Measurements from ENCODE around the gene GABRB3.

GABRB3 gene

GRCh38 chr15:26773067-26773877 is 406 bp upstream of the GABRB3 start:
- Histone ChIP-seq H3K9me3 (ENCODE audit: control insufficient read depth, low read length) (no peaks in the 10 kb centered on the region), H3K27ac (ENCODE audit: insufficient read depth, low read length, poor library complexity, severe bottlenecking) (no peak overlapping the region), H3K27me3 (replicated peaks; ENCODE audit: control insufficient read depth, insufficient read depth, low read length, poor library complexity, severe bottlenecking) (no peaks in the 10 kb centered on the region), H3K4me1 (ENCODE audit: control insufficient read depth, insufficient read depth, low read length, poor library complexity, severe bottlenecking) (no peaks in the 10 kb centered on the region), H3K4me3 (ENCODE audit: insufficient read depth, low read depth, low read length, poor library complexity, severe bottlenecking) (no peak overlapping the region), H3K36me3 (ENCODE audit: control insufficient read depth, insufficient read depth, low read length) (no peaks in the 10 kb centered on the region)
- no peak for DNase-seq

DNA sequence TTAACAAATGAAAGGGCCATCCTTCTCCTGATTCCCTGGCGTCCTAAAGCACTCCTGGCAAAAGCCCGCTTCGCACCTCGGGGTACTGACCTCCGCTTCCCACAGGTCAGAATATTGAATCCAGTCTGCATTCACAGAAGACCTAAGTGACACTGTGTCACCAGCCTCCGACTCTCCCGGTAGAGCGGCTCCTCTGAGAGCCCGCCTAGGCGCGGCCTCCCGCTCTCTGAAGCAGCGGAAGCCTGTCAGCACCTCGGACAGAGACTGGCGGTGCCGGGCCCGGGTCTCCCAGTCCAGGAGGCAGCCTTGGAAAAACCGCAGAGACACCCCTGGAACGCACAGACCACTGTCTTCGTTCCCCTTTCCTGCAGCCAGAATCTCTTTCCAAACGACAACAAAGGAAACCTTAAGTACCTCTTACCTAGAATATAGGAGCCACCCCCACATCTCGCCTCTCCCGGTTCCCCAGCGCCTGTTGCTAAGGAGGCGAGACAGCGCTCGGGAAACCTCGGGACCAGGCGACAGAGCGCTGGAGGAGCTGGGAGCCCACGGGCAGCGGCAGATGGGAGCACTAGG is 1.2 kb downstream of the GABRB3 start:
- Histone ChIP-seq H3K27ac (ENCODE audit: insufficient read depth, low read length, poor library complexity, severe bottlenecking) (no peak overlapping the region), H3K4me1 (ENCODE audit: control insufficient read depth, insufficient read depth, low read length, poor library complexity, severe bottlenecking) (no peaks in the 10 kb centered on the region), H3K4me3 (ENCODE audit: insufficient read depth, low read depth, low read length, poor library complexity, severe bottlenecking) (no peak overlapping the region), H3K36me3 (ENCODE audit: control insufficient read depth, insufficient read depth, low read length) (no peaks in the 10 kb centered on the region), H3K27me3 (replicated peaks; ENCODE audit: control insufficient read depth, insufficient read depth, low read length, poor library complexity, severe bottlenecking) (no peaks in the 10 kb centered on the region), H3K9me3 (ENCODE audit: control insufficient read depth, low read length) (no peaks in the 10 kb centered on the region)
- no peak for DNase-seq

GRCh38 chr15:26771168-26771567 is 1.7 kb downstream of the GABRB3 start:
- Histone ChIP-seq H3K27me3 (replicated peaks; ENCODE audit: control insufficient read depth, insufficient read depth, low read length, poor library complexity, severe bottlenecking) (no peaks in the 10 kb centered on the region), H3K27ac (ENCODE audit: insufficient read depth, low read length, poor library complexity, severe bottlenecking) (no peak overlapping the region), H3K36me3 (ENCODE audit: control insufficient read depth, insufficient read depth, low read length) (no peaks in the 10 kb centered on the region), H3K4me1 (ENCODE audit: control insufficient read depth, insufficient read depth, low read length, poor library complexity, severe bottlenecking) (no peaks in the 10 kb centered on the region), H3K9me3 (ENCODE audit: control insufficient read depth, low read length) (no peaks in the 10 kb centered on the region), H3K4me3 (ENCODE audit: insufficient read depth, low read depth, low read length, poor library complexity, severe bottlenecking) (no peak overlapping the region)
- DNase-seq: no peak

DNA sequence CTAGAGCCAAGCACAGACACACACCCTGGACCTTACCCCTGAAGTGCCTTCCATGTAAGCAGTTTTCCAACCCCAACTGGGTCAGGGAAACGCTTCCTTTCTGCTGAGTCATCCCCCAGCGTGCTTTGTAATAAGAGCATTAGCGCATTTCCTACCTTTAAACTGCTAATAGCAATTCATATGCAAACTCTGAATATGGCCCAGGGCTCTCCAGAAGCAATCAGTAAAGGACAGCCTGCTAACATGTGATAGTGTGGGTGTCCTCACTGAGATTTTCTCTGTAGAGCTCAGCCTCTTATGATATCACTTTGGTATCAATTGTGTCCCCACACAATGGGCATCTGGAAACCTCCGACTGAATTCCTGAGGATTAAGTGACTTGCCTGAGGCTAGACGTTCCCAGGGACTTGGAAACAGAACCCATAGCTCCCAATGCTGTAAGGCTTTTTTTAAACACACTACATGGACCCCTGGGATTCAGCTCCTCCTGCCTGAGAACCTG is 5.6 kb downstream of the GABRB3 start:
- no peaks in the 10 kb centered on the region for H3K9me3 ChIP-seq (ENCODE audit: control insufficient read depth, low read length)
- H3K4me3 ChIP-seq (ENCODE audit: insufficient read depth, low read depth, low read length, poor library complexity, severe bottlenecking): no peak overlapping the region
- no peaks in the 10 kb centered on the region for H3K36me3 ChIP-seq (ENCODE audit: control insufficient read depth, insufficient read depth, low read length)
- H3K27me3 ChIP-seq (replicated peaks; ENCODE audit: control insufficient read depth, insufficient read depth, low read length, poor library complexity, severe bottlenecking): no peaks in the 10 kb centered on the region
- no peaks in the 10 kb centered on the region for H3K4me1 ChIP-seq (ENCODE audit: control insufficient read depth, insufficient read depth, low read length, poor library complexity, severe bottlenecking)
- no peak overlapping the region for H3K27ac ChIP-seq (ENCODE audit: insufficient read depth, low read length, poor library complexity, severe bottlenecking)
- DNase-seq: no peak

GRCh38 chr15:26766262-26766661 is 6.6 kb downstream of the GABRB3 start:
- Histone ChIP-seq H3K4me1 (ENCODE audit: control insufficient read depth, insufficient read depth, low read length, poor library complexity, severe bottlenecking) (no peaks in the 10 kb centered on the region), H3K27me3 (replicated peaks; ENCODE audit: control insufficient read depth, insufficient read depth, low read length, poor library complexity, severe bottlenecking) (no peaks in the 10 kb centered on the region), H3K27ac (ENCODE audit: insufficient read depth, low read length, poor library complexity, severe bottlenecking) (no peak overlapping the region), H3K9me3 (ENCODE audit: control insufficient read depth, low read length) (no peaks in the 10 kb centered on the region), H3K36me3 (ENCODE audit: control insufficient read depth, insufficient read depth, low read length) (no peaks in the 10 kb centered on the region), H3K4me3 (ENCODE audit: insufficient read depth, low read depth, low read length, poor library complexity, severe bottlenecking) (no peak overlapping the region)
- no peak for DNase-seq

GRCh38 chr15:26759986-26760385 is 12.9 kb downstream of the GABRB3 start:
- H3K36me3 ChIP-seq (ENCODE audit: control insufficient read depth, insufficient read depth, low read length): no peaks in the 10 kb centered on the region

GRCh38 chr15:26758079-26758478 is 14.8 kb downstream of the GABRB3 start:
- DNase-seq: no peak
- Histone ChIP-seq H3K9me3 (ENCODE audit: control insufficient read depth, low read length) (no peaks in the 10 kb centered on the region), H3K27ac (ENCODE audit: insufficient read depth, low read length, poor library complexity, severe bottlenecking) (no peak overlapping the region), H3K4me3 (ENCODE audit: insufficient read depth, low read depth, low read length, poor library complexity, severe bottlenecking) (no peak overlapping the region), H3K36me3 (ENCODE audit: control insufficient read depth, insufficient read depth, low read length) (no peaks in the 10 kb centered on the region), H3K4me1 (ENCODE audit: control insufficient read depth, insufficient read depth, low read length, poor library complexity, severe bottlenecking) (no peaks in the 10 kb centered on the region), H3K27me3 (replicated peaks; ENCODE audit: control insufficient read depth, insufficient read depth, low read length, poor library complexity, severe bottlenecking) (no peaks in the 10 kb centered on the region)

More at GRCh38 chr15:26759986-26760385, 12.9 kb downstream of the GABRB3 start:
- Histone ChIP-seq H3K4me1 (ENCODE audit: control insufficient read depth, insufficient read depth, low read length, poor library complexity, severe bottlenecking) (no peaks in the 10 kb centered on the region), H3K9me3 (ENCODE audit: control insufficient read depth, low read length) (no peaks in the 10 kb centered on the region), H3K27me3 (replicated peaks; ENCODE audit: control insufficient read depth, insufficient read depth, low read length, poor library complexity, severe bottlenecking) (no peaks in the 10 kb centered on the region), H3K27ac (ENCODE audit: insufficient read depth, low read length, poor library complexity, severe bottlenecking) (no peak overlapping the region), H3K4me3 (ENCODE audit: insufficient read depth, low read depth, low read length, poor library complexity, severe bottlenecking) (no peak overlapping the region)
- no peak for DNase-seq

DNA sequence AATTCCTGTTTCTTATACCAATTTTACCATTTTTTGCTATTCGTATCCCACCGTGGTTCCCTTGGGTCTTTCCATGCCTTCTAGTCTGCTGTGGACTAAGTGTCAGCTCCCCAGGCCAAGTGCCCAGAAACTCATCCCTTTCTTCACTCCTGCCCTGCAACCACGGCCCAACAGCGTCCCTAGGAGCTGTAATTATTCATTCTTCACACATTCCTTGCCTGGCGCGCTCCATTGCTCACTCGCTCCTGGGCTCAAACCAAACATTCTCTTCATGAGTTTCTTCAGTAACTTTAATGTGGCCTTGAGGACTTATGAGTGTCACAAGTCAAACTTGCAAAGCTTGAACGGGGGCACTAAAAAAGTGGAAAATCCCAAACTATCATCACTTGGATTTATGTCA is 15.7 kb downstream of the GABRB3 start:
- no peak for DNase-seq
- no peak overlapping the region for H3K4me3 ChIP-seq (ENCODE audit: insufficient read depth, low read depth, low read length, poor library complexity, severe bottlenecking)
- H3K4me1 ChIP-seq (ENCODE audit: control insufficient read depth, insufficient read depth, low read length, poor library complexity, severe bottlenecking): no peaks in the 10 kb centered on the region
- no peaks in the 10 kb centered on the region for H3K36me3 ChIP-seq (ENCODE audit: control insufficient read depth, insufficient read depth, low read length)
- H3K9me3 ChIP-seq (ENCODE audit: control insufficient read depth, low read length): no peaks in the 10 kb centered on the region
- H3K27ac ChIP-seq (ENCODE audit: insufficient read depth, low read length, poor library complexity, severe bottlenecking): no peak overlapping the region
- H3K27me3 ChIP-seq (replicated peaks; ENCODE audit: control insufficient read depth, insufficient read depth, low read length, poor library complexity, severe bottlenecking): no peaks in the 10 kb centered on the region

- Histone ChIP-seq H3K27ac (ENCODE audit: insufficient read depth, low read length, poor library complexity, severe bottlenecking) (no peak overlapping the region), H3K4me1 (ENCODE audit: control insufficient read depth, insufficient read depth, low read length, poor library complexity, severe bottlenecking) (no peaks in the 10 kb centered on the region), H3K36me3 (ENCODE audit: control insufficient read depth, insufficient read depth, low read length) (no peaks in the 10 kb centered on the region), H3K4me3 (ENCODE audit: insufficient read depth, low read depth, low read length, poor library complexity, severe bottlenecking) (no peak overlapping the region), H3K27me3 (replicated peaks; ENCODE audit: control insufficient read depth, insufficient read depth, low read length, poor library complexity, severe bottlenecking) (no peaks in the 10 kb centered on the region), H3K9me3 (ENCODE audit: control insufficient read depth, low read length) (no peaks in the 10 kb centered on the region)
- DNase-seq: no peak
Observed at GRCh38 chr15:26744894-26745293, 28.0 kb downstream of the GABRB3 start.

DNA sequence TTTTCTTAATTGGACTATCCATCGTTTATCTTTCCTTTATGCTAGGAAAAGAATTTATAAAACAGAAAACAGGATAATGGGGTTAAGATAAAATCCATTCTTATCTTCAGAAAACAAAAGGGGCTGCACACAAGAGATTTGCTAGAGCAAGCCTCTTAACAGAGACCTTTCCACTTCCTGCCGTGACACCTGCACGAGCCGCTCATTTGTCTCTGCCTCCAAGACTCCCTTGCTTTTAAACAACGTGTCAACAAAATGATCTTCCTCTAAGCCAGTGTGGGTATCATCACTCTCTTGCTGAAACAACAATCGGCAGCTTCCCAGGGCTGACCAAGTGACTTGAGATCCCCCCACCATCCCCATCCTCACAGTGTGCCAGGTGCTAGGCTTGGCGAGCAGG is 33.1 kb downstream of the GABRB3 start:
- no peaks in the 10 kb centered on the region for H3K9me3 ChIP-seq (ENCODE audit: control insufficient read depth, low read length)
- no peak overlapping the region for H3K4me3 ChIP-seq (ENCODE audit: insufficient read depth, low read depth, low read length, poor library complexity, severe bottlenecking)
- no peaks in the 10 kb centered on the region for H3K4me1 ChIP-seq (ENCODE audit: control insufficient read depth, insufficient read depth, low read length, poor library complexity, severe bottlenecking)
- DNase-seq: no peak
- H3K27ac ChIP-seq (ENCODE audit: insufficient read depth, low read length, poor library complexity, severe bottlenecking): no peak overlapping the region
- no peaks in the 10 kb centered on the region for H3K36me3 ChIP-seq (ENCODE audit: control insufficient read depth, insufficient read depth, low read length)
- no peaks in the 10 kb centered on the region for H3K27me3 ChIP-seq (replicated peaks; ENCODE audit: control insufficient read depth, insufficient read depth, low read length, poor library complexity, severe bottlenecking)
